ENCODE data around the gene ZFAND3.
"Not testable (repeated sequence)": the region's sequence is repeated elsewhere in the genome, so short reads cannot be mapped to it uniquely, and the experiment has no call there.

Gene ZFAND3

GRCh38 chr6:38015341-38015740 lies 195.8 kb downstream of the ZFAND3 start:
- DNase-seq: no peak

DNA sequence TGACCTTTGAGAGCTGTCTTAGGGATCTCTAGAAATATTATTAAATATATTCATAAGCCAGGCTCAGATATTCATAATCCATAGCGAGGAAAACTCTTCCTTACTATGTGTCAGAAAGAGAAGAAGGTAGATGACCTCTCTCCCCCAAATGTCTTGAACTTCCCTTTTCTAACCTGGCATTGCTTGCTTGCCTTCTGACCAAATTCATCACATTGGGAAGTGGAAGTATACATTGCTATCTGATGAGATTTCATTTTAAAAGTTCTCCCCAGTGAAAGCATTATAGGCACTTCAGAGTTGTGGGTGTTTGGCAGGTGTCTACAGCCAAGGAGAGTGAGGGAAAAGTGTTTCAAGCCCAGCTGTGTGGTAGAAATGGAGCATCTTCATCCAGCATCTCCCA lies 197.3 kb downstream of the ZFAND3 start:
- DNase-seq: no peak

DNA sequence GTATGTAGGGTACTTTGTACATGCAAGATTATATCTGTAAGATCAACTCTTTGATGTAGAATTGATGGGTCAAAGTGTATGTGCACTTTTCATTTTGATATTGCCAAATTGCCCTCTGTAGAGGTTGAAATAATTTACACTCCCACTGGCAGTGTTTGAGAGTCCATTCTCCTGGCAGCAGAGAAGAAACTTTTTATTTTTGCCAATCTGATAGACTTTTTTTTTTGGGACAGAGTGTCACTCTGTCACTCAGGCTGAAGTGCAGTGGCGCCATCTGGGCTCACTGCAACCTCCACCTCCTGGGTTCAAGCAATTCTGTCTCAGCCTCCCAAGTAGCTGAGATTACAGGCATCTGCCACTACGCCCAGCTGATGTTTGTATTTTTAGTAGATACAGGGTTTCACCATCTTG lies 199.2 kb downstream of the ZFAND3 start:
- DNase-seq: no peak

- DNase-seq: no peak
Measured at GRCh38 chr6:38020593-38020992, 201.1 kb downstream of the ZFAND3 start.

DNA sequence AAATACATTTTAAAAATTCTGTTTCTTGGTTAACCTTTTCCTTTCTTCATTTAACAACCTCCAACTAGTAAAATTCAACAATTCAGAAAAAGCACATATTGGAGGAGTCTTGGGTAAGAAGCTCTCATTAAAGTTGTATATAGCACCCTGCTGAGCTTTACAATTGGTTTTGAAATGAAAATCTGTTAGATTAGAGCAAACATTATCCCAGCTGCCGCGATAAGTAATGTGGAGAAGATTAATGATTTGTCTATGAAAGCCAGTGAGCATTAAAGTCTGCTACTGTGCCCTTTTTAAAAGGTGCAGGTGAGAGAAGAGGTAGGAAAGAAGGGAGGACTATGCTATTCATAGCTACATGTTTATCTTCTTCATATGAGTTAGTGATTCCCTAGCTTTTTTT lies 201.5 kb downstream of the ZFAND3 start:
- DNase-seq: no peak

- no peak for DNase-seq
Measured at GRCh38 chr6:38021571-38021970, 202.0 kb downstream of the ZFAND3 start.

GRCh38 chr6:38022688-38023087 lies 203.2 kb downstream of the ZFAND3 start:
- DNase-seq: no peak

DNA sequence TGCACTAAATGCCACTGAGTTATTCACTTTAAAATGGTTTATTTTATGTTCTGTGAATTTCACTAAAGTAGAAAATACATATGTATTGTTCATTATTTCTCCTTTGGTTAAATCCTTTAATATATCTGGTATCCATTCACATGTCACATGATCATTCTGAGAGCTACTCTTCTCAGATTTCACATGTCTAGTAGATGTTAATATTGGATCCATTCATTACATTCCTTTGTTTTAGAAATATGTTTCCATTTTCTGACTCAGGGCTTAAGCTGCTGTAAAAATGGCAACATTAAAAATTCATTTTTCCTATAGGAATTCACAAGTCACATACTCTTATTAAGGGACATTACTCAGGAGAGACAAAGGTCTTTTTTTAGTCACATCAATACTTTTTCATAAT lies 205.4 kb downstream of the ZFAND3 start:
- DNase-seq: no peak

DNA sequence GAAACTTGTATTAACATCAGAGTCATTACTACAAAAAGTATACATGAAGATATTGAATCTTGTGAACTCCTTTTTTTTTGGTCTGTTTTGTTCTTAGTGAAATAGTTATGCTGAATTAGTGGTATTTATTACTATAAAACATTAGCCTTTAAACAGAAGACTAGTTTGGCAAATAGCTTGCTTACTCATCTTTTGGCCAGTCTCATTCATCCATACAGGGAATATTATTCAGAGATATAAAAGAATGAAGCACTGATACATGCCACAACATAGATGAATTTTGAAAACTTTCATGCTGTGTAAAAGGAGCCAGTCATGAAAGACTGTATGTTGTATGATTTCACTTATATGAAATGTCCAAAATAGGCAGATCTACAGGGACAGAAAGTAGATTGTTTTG lies 205.9 kb downstream of the ZFAND3 start:
- DNase-seq: no peak

DNA sequence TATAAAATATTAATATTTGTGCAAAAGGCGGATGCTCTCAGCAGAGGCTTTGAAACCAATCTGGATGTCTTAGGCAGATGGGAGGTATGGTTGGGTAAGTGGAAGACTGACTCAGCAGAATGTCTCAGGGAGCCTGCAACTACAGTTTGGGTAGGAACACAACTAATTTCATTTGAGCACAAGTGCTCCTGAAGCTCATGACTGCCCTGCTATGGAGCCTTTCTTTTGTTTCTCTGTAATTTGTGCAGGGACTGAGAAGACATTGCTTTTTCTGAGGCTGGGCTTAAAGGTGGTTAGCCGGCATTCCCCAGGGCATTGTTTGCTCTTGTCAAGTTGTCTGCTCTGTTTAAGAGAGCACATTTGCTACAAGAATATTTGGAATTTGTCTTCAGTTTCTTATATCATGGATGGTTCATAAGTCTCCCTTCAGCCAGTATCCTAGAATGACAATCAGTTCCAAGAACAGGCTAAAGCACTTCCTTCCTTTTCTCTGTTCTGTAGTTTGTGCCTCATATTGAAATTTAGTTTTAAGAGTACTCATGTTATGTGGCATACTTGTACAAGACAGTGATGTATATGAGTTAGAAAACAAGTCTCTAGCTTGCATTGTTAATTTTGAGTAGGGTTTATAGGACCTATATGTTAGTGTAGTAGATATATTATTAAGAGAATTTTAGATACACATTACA lies 208.3 kb downstream of the ZFAND3 start:
- DNase-seq: no peak

- no peak for DNase-seq
Measured at GRCh38 chr6:38030380-38030779, 210.9 kb downstream of the ZFAND3 start.

DNA sequence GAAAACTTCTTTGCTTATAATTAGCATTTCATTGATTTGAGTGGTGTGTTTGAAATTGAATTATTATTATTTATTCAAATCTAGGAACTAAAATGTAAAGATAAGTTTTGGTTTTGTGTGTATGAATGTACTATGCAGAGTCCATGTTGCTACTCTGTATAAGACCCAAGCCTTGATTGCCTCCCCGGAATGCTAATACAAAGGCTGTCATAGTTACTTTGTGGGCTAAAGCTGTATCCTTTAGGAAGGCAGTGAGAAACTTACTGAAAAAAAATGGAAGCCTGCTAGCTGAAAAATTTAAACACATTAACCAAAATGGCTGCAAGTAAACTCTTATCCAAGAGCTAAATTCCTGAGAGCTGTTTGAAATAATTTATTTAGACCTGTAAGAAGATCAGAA lies 213.3 kb downstream of the ZFAND3 start:
- no peak for DNase-seq

DNA sequence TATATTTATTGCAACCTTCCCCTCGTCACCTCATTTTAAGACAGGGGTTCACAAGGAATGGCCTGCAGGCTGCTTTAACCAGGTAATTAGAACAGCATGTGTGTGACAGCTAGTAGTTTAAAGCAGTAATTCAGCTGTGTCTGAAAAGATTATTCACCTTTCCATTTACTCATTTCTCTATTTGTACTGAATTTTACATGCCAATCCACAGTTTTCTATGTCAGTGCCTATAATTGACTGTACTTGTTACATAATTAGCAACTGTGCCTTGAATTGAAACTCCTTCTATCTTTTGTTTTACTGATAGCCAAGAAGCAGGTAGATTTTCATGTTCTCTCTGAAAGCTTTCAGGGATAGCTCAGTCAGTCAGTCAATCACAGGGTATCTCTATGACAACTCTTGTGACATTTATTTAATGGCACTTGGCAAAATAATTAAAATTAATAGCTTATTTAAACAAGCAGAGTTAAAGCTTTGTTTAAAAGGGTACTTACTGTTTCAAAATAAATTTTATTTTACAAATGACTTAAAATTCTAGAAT lies 214.0 kb downstream of the ZFAND3 start:
- no peak for DNase-seq

- DNase-seq: no peak
Measured at GRCh38 chr6:38034274-38034914, 214.9 kb downstream of the ZFAND3 start.

- DNase-seq: no peak
Measured at GRCh38 chr6:38035478-38035877, 216.0 kb downstream of the ZFAND3 start.

DNA sequence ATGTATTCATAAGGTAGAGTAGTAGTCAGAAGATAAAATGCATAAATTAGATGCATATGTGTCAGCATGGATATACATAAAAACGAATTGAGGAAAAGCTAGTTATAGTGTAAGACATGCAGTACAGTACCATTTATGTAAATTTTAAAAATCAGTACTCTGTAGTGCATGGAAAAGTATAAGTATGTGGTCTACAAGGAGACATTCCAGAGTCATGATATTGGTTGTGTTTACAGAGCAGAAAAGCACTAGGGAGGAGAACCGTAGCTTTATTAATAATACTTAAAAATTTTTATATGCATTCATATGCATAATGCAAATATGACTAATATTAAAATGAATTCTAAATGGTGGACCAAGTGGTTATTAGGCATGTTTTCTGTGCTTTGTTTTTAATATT lies 220.0 kb downstream of the ZFAND3 start:
- no peak for DNase-seq

GRCh38 chr6:38040254-38040653 lies 220.7 kb downstream of the ZFAND3 start:
- no peak for DNase-seq

- no peak for DNase-seq
Measured at GRCh38 chr6:38043259-38043753, 223.8 kb downstream of the ZFAND3 start.

- DNase-seq: no peak
Measured at GRCh38 chr6:38045701-38046305, 226.3 kb downstream of the ZFAND3 start.

DNA sequence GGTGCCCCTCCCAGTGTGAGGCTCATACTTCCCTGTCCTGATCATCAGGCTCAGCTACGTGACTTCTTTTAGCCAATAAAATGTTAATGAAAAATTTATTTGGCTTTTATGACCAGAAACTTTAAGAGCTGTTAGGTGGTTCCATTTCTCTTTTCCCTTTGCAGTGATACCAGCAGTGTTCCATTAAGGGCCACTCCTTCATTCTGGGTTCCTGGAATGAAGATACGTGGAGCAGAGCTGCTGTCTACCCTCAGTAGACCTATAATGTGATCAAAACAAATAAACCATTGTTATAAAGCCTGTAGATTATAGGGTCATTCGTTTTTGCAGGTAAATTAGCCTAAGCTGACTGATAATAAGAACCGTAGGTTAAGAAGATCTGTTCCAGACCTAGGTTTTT lies 228.0 kb downstream of the ZFAND3 start:
- DNase-seq: no peak

GRCh38 chr6:38049861-38050397 lies 230.4 kb downstream of the ZFAND3 start:
- not testable (repeated sequence) for DNase-seq

- DNase-seq: no peak
Measured at GRCh38 chr6:38051819-38052434, 232.4 kb downstream of the ZFAND3 start.

DNA sequence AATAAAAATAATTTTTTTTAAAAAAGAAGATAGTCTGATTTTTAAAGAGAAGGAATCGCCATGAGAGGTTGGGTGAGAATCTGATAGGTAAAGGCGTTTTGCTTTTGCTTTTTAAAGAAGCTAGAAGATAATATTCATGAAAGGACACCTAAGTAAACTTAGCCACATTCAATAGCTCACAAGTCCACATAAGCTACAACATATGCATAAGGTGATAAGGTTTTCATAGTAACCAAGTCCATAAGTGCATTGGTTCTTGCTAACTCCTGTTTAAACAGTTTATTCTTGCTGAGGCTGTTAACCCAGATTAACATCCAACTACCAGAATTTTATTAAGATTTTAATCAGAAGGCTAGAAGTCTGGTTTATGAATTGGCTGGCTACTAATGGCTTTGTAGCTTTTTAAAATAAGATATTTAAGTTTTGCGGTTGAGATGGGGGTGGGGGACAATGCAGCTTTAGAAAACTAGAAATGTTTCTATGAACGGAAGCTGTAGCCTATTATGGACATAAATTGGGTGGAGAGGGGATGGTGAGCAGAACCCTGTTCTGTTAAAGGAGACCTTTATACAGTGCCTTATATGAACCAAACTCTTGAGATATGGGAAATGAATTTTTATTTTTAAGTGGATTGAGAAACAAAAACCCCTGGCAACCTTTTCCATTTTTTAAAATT lies 235.1 kb downstream of the ZFAND3 start:
- DNase-seq: no peak

All from NCI-H1694 treated with DMSO at 0.1 percent for 48 hours (cell line).